ENCODE results near the gene RDH12.

RDH12 gene

GRCh38 chr14:67748312-67748711, 46.6 kb downstream of the RDH12 start:
- DNase-seq (ENCODE audit: low read depth, low spot score), result no peak

GRCh38 chr14:67749341-67750084, 47.8 kb downstream of the RDH12 start:
- no peak for DNase-seq (ENCODE audit: low read depth, low spot score)

GRCh38 chr14:67756496-67756895, 54.8 kb downstream of the RDH12 start:
- DNase-seq (ENCODE audit: low read depth, low spot score), result no peak

- no peak for DNase-seq (ENCODE audit: low read depth, low spot score)
Observed at GRCh38 chr14:67757175-67757574, 55.5 kb downstream of the RDH12 start.

GRCh38 chr14:67759916-67760315, 58.2 kb downstream of the RDH12 start:
- no peak for DNase-seq (ENCODE audit: low read depth, low spot score)

GRCh38 chr14:67762051-67762450, 60.4 kb downstream of the RDH12 start:
- DNase-seq (ENCODE audit: low read depth, low spot score), result no peak

- no peak for DNase-seq (ENCODE audit: low read depth, low spot score)
Observed at GRCh38 chr14:67763158-67763822, 61.6 kb downstream of the RDH12 start.

- no peak for DNase-seq (ENCODE audit: low read depth, low spot score)
Observed at GRCh38 chr14:67764496-67764895, 62.8 kb downstream of the RDH12 start.

GRCh38 chr14:67765192-67765834, 63.6 kb downstream of the RDH12 start:
- no peak for DNase-seq (ENCODE audit: low read depth, low spot score)

GRCh38 chr14:67766035-67766680, 64.5 kb downstream of the RDH12 start:
- no peak for DNase-seq (ENCODE audit: low read depth, low spot score)

GRCh38 chr14:67768219-67768618, 66.5 kb downstream of the RDH12 start:
- no peak for DNase-seq (ENCODE audit: low read depth, low spot score)

- no peak for DNase-seq (ENCODE audit: low read depth, low spot score)
Observed at GRCh38 chr14:67773844-67774377, 72.2 kb downstream of the RDH12 start.

GRCh38 chr14:67776653-67777322, 75.1 kb downstream of the RDH12 start:
- DNase-seq (ENCODE audit: low read depth, low spot score), result no peak

GRCh38 chr14:67778792-67779191, 77.1 kb downstream of the RDH12 start:
- no peak for DNase-seq (ENCODE audit: low read depth, low spot score)

GRCh38 chr14:67782090-67782489, 80.4 kb downstream of the RDH12 start:
- no peak for DNase-seq (ENCODE audit: low read depth, low spot score)
